GM12892 (cell line): ENCODE results near the gene UGT2A2. TPM values are rescaled to one million over a fixed set of nuclear protein-coding genes. Genes with fewer than 3 reads are reported as not detected.
"Not testable (repeated sequence)": the region's sequence is repeated elsewhere in the genome, so short reads cannot be mapped to it uniquely, and the experiment has no call there.

Experiments
- DNase-seq: peaks from one replicate; pipeline ENCODE4 v3.0.0; 2011; ENCODE audit not compliant: insufficient read length
- FAIRE-seq: peaks from 2 replicates; lab custom pipeline; 2011; peaks lifted over from hg19 to GRCh38; lab: Jason Lieb, UNC
- POLR2A ChIP-seq: IDR thresholded peaks from 2 replicates; pipeline ENCODE4 v1.6.1; 2011; ENCODE audit warnings: low read depth, low read length, control low read depth
- POLR2AphosphoS5 ChIP-seq: IDR thresholded peaks from 2 replicates; pipeline ENCODE4 v1.6.1; 2011; ENCODE audit warnings: low read depth, low read length, control low read depth
- TAF1 ChIP-seq: IDR thresholded peaks from 2 replicates; pipeline ENCODE4 v1.6.1; 2011; ENCODE audit warnings: low read depth, mild to moderate bottlenecking, control low read depth, low read length, borderline replicate concordance
- polyA plus RNA-seq: library from polyadenylated mRNA; unstranded; fragments of >200 nt; gene quantifications from one replicate; pipeline ENCODE4 v1.2.1, GENCODE V29; 2012; ENCODE audit warnings: missing spikeins, inconsistent platforms; ENCODE audit not compliant: missing spikeins

The UGT2A2 gene
- not detected for polyA plus RNA-seq

DNA sequence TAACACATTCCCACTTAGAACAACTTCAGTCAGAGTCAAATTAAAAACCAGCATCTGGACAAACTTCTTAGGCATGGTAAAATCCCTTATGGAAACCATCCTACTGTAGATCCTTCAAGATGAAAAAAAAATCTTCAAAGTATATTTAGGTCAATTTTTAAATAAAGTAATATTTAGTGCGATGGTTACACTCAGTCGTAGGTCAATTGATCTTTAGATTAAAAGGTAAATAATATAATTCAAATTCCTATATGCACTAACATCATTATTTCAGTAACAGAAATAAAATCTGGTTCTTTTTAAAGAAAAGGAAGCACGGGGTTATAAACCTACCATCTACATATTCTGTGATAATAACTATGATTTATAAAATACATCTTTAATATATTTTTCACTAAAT, at the start of gene UGT2A2:
TSS of gene UGT2A2 (minus strand) at position 101 of the 400 bp plus-strand sequence. CDS start at position 99, 2 bp downstream.
- no peak for FAIRE-seq
- TF ChIP-seq POLR2AphosphoS5 (no peak), TAF1 (no peak), POLR2A (no peak)
- DNase-seq = no peak

DNA sequence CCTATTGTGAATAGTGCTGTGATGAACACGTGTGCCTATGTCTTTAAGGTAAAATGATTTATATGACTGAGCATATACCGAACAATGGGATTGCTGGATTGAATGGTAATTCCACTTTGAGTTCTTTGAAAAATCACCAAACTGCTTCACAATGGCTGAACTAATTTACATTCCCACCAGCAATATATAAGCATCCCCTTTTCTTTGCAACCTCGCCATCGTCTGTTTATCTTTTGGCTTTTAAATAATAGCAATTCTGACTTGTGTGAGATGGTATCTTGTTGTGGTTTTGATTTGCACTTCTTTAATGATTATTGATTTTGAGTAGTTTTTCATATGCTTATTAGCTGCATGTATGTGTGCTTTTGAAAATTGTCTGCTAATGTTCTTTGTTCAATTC, 45.4 kb upstream of the UGT2A2 start:
- DNase-seq = no peak
- TF ChIP-seq POLR2A (no peak), POLR2AphosphoS5 (no peak), TAF1 (no peak)
- FAIRE-seq = no peak

DNA sequence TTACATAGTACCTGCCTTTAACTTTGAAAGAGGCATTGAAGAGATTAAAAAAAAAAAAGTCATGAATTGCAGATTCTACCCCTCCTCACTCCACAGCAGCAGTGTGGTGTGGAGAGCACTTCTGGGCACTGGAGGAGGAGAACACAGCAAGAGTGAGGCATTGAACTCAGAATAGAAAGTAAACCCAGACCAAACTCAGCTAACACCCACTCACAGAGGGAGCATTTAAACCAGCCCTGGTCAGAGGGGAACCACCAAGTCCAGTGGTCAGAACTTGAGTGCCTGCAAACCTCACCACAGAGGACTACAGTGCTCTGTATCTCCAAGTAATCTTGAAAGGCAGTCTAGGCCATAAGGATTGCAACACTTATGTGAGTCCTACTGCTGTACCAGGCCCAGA, 29.2 kb upstream of the UGT2A2 start:
- DNase-seq (no peak), FAIRE-seq (no peak)

DNA sequence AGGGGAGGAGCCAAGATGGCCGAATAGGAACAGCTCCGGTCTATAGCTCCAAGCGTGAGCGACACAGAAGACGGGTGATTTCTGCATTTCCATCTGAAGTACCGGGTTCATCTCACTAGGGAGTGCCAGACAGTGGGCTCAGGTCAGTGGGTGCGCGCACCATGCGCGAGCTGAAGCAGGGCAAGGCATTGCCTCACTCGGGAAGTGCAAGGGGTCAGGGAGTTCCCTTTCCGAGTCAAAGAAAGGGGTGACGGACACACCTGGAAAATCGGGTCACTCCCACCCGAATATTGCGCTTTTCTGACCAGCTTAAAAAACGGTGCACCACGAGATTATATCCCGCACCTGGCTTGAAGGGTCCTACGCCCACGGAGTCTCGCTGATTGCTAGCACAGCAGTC, 24.6 kb upstream of the UGT2A2 start:
- FAIRE-seq, DNase-seq: not testable (repeated sequence)

More for the DNA sequence above, 29.2 kb upstream of the UGT2A2 start:
- TF ChIP-seq TAF1 (no peak), POLR2AphosphoS5 (no peak), POLR2A (no peak)

DNA sequence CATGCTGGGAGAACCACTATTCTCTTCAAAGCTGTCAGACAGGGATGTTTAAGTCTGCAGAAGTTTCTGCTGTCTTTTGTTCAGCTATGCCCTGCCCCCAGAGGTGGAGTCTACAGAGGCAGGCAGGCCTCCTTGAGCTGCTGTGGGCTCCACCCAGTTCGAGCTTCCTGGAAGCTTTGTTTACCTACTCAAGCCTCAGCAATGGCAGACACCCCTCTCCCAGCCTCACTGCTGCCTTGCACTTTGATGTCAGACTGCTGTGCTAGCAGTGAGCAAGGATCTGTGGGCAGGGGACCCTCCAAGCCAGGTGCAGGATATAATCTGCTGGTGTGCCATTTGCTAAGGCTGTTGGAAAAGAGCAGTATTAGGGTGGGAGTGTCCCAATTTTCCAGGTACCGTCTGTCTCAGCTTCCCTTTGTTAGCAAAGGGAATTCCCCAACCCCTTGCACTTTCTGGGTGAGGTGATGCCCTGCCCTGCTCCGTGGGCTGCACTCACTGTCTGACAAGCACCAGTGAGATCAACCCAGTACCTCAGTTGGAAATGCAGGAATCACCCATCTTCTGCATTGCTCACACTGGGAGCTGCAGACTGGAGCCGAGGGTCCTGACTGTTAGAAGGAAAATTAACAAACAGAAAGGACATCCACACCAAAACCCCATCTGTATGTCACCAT, 21.8 kb upstream of the UGT2A2 start:
- DNase-seq, FAIRE-seq: not testable (repeated sequence)

DNA sequence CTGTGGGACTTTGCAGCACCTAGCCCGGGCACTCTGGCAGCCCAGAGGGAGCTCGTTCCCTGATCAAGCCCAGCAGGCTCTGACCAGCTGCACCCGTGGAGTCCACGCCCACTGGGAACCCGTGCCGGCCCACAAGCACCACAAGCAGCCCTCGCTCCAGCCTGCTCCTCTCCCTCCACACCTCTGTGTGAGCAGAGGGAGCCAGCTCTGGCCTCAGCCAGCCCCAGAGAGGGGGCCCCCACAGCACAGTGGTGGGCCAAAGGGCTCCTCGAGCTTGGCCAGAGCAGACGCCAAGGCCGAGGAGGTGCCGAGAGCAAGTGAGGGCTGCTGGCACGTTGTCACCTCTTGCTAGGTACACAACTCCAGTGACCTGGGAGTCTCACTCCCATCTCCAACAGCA, 18.7 kb upstream of the UGT2A2 start:
- FAIRE-seq (no peak), DNase-seq (no peak)
- TF ChIP-seq POLR2A (no peak), TAF1 (no peak), POLR2AphosphoS5 (no peak)

DNA sequence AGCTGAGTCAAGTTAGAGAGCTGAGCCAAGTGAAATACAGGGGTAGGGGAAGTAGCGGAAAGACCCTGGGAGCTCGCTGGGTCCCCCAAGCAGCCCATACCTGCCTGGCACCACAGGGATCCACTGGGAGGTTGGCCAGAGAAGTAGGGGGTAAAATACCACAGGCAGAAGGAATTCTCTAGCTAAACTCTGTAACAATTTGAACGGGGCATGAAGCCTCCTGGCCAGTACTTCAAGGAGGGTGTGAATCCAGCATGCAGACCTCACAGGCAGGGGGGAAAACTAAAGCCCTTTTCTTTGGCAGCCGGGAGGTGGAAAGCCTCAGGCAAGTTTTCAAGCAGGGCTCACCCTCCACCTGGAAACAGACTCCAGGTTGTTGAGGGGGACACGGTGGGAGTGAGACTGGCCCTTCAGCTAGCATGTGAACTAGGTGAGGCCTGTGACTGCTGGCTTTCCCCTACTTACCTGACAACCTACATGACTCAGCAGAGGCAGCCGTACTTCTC, 17.3 kb upstream of the UGT2A2 start:
- DNase-seq (no peak), FAIRE-seq (no peak)
- no peak for TF ChIP-seq POLR2AphosphoS5
- no peak for TF ChIP-seq POLR2A
- no peak for TF ChIP-seq TAF1

DNA sequence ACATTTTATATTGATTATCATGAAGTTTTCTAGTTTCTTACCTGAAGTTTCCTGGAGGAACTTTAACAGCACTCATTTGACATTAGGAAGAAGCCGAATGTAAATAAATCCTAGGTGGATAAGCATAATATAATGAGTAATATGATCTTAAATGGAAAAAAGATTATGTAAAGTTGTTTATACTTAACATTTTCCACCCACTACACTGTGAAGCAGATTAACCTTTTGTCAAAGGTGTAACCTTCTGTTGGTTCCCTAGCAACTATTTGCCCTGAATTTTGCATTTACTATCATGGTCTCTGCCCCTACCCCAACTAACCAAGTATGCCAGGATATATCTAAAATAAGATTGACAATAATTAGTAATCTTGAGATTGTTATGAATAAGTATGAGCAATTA, 13.7 kb upstream of the UGT2A2 start, which contains the start of gene UGT2A1:
TSS of gene UGT2A1 (minus strand) at position 101 of the 400 bp plus-strand sequence. CDS start 5,603 bp downstream, outside the sequence.
- no peak for TF ChIP-seq TAF1
- no peak for TF ChIP-seq POLR2A
- TF ChIP-seq POLR2AphosphoS5 = no peak

DNA sequence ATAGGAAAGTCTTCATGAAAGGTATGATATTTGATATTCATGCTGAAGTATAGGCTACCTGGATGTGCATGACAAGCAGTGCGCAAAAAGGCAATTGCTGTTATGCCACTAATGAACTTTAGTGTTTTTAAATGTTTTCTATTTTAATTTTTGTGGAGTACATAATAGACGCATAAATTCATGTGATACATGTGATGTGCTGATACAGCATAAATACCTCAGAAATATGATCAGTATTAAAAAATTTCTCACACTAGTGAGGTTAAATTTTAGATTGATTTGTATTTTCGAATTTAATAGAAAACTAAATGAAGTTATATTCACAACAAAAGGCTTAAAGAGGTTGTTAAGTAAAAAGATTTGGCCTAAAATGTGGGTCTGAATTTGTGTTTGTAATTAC, 11.4 kb upstream of the UGT2A2 start:
- no peak for TF ChIP-seq TAF1
- no peak for TF ChIP-seq POLR2A
- no peak for TF ChIP-seq POLR2AphosphoS5
- DNase-seq (no peak), FAIRE-seq (no peak)

More for the DNA sequence above, 13.7 kb upstream of the UGT2A2 start, which contains the start of gene UGT2A1:
- no peak for DNase-seq
- no peak for FAIRE-seq

DNA sequence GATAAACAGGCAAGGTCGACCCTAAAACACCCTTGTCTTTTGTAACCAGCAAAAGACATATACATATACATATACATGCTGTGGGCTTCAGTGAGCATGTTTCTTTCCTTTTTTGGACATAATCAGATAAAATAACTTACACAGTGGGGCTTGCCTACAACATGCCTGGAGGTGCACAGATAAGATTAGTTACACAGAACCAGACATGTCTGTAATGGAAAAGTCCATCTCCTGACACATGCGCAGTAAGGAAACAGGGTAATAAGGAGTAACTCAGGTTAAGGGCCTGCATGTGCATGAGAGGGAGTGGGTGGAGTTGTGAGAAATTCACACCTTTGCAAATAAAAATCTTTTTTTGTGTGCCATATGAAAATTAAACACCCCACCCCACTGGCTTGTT, 10.2 kb upstream of the UGT2A2 start:
- DNase-seq (no peak), FAIRE-seq (no peak)
- TF ChIP-seq TAF1 = no peak
- TF ChIP-seq POLR2AphosphoS5 = no peak
- TF ChIP-seq POLR2A = no peak

DNA sequence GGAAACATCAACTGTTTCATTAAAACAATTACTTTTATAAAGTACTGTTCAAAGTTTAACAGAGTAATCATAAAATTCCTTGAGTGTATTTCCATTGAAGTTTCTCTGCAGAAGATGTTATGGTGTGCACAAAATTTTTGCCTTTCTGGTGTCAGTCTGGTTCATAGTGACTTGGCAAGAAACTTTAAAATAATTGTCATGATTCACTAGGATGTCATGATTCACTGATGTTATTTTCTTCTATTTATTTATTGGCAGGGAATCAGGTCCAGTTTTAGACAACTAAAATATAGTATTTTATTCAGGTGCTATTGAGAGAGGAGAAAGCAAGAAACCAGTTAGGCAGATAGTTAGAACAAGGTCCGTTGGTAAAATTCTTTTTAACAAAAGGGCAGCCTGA, 9.8 kb upstream of the UGT2A2 start:
- TF ChIP-seq TAF1 = no peak
- no peak for TF ChIP-seq POLR2AphosphoS5
- TF ChIP-seq POLR2A = no peak
- DNase-seq (no peak), FAIRE-seq (no peak)

DNA sequence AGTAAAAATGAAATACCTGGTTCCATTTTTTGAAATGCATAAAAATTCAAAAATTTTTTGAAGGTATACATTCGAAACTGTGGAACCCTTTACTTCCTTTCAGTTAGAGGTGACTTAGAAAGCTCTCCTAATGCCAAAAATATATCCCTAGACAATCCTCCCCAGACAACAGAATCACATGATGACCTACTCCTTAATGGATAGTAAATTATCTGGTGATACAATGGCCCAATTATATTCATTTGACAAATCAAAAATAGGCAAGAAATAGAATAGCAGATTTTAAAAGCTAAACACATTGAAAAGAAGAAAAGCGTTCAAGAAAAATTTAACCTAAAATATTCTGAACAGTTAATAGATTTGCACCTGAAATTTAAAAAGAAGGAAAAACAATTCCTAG, 3.5 kb upstream of the UGT2A2 start:
- FAIRE-seq (no peak), DNase-seq (no peak)
- TF ChIP-seq POLR2A = no peak
- TF ChIP-seq POLR2AphosphoS5 = no peak
- no peak for TF ChIP-seq TAF1
